OCI-LY1 (cell line): ENCODE measurements around the gene PGBD5.

Experiments
- H2AFZ ChIP-seq: fragments of 200-600 bp; sonication (generic), shearing (Covaris generic); 2 replicates; pipeline ENCODE4 v1.6.0; 2014; ENCODE audit warnings: antibody characterized with exemption, mild to moderate bottlenecking, low read length
- H3F3A ChIP-seq: fragments of 200-600 bp; sonication (generic), shearing (Covaris generic); 2 replicates; pipeline ENCODE4 v1.6.0; 2014; ENCODE audit warnings: mild to moderate bottlenecking, antibody characterized with exemption, low read length, moderate library complexity; ENCODE audit not compliant: insufficient read depth
- H3K27ac ChIP-seq: fragments of 200-600 bp; sonication (generic); 2 replicates; pipeline ENCODE4 v1.5.1; 2014; ENCODE audit warnings: low read length, mixed run types, mild to moderate bottlenecking, low read depth; ENCODE audit not compliant: poor library complexity, severe bottlenecking
- H3K27me3 ChIP-seq: fragments of 200-600 bp; sonication (generic); 2 replicates; pipeline ENCODE4 v1.6.0; 2014; ENCODE audit warnings: antibody characterized with exemption, mild to moderate bottlenecking, low read length, moderate library complexity; ENCODE audit not compliant: insufficient read depth
- H3K36me3 ChIP-seq: fragments of 200-600 bp; sonication (generic); 2 replicates; pipeline ENCODE4 v1.6.1; 2014; ENCODE audit warnings: mild to moderate bottlenecking, antibody characterized with exemption, low read length, moderate library complexity, mixed read lengths; ENCODE audit not compliant: insufficient read depth
- H3K4me1 ChIP-seq: fragments of 200-600 bp; sonication (generic); 2 replicates; pipeline ENCODE4 v1.5.1; 2014; ENCODE audit warnings: mild to moderate bottlenecking, low read length, moderate library complexity; ENCODE audit not compliant: insufficient read depth, severe bottlenecking
- H3K4me2 ChIP-seq: fragments of 200-600 bp; sonication (generic), shearing (Covaris generic); 2 replicates; pipeline ENCODE4 v1.6.1; 2014; ENCODE audit warnings: low read length
- H3K4me3 ChIP-seq: fragments of 200-600 bp; sonication (generic); 2 replicates; pipeline ENCODE4 v1.5.1; 2014; ENCODE audit warnings: low read length, low read depth, mild to moderate bottlenecking, mixed read lengths; ENCODE audit not compliant: poor library complexity, severe bottlenecking
- H3K79me2 ChIP-seq: fragments of 200-600 bp; shearing (Covaris generic); 2 replicates; pipeline ENCODE4 v1.6.1; 2016; ENCODE audit warnings: mixed run types, low read length, mixed read lengths; ENCODE audit not compliant: insufficient read depth
- H3K9ac ChIP-seq: fragments of 200-600 bp; sonication (generic), shearing (Covaris generic); 2 replicates; pipeline ENCODE4 v1.6.1; 2014; ENCODE audit warnings: mild to moderate bottlenecking, low read length, mixed read lengths
- H3K9me2 ChIP-seq: fragments of 200-600 bp; sonication (generic), shearing (Covaris generic); 2 replicates; pipeline ENCODE4 v1.6.1; 2014; ENCODE audit warnings: low read depth, mild to moderate bottlenecking, low read length, mixed read lengths
- H3K9me3 ChIP-seq: fragments of 200-600 bp; shearing (Covaris generic); 2 replicates; pipeline ENCODE4 v1.6.1; 2014; ENCODE audit warnings: low read length, mixed read lengths
- H4K20me1 ChIP-seq: fragments of 200-600 bp; sonication (generic), shearing (Covaris generic); 2 replicates; pipeline ENCODE4 v1.6.0; 2016; ENCODE audit warnings: mild to moderate bottlenecking, low read length; ENCODE audit not compliant: insufficient read depth
- CTCF ChIP-seq: fragments of 200-600 bp; sonication (generic), shearing (Covaris generic); IDR thresholded peaks from 2 replicates; pipeline ENCODE4 v1.5.1; 2017; ENCODE audit warnings: mild to moderate bottlenecking, antibody characterized with exemption, low read length, moderate library complexity, mixed read lengths
- EZH2 ChIP-seq: fragments of 200-600 bp; sonication (generic), shearing (Covaris generic); IDR thresholded peaks from 2 replicates; pipeline ENCODE4 v1.8.0; 2017; ENCODE audit warnings: borderline replicate concordance, mixed run types, mild to moderate bottlenecking, antibody characterized with exemption, low read length, moderate library complexity, mixed read lengths

The PGBD5 gene

DNA sequence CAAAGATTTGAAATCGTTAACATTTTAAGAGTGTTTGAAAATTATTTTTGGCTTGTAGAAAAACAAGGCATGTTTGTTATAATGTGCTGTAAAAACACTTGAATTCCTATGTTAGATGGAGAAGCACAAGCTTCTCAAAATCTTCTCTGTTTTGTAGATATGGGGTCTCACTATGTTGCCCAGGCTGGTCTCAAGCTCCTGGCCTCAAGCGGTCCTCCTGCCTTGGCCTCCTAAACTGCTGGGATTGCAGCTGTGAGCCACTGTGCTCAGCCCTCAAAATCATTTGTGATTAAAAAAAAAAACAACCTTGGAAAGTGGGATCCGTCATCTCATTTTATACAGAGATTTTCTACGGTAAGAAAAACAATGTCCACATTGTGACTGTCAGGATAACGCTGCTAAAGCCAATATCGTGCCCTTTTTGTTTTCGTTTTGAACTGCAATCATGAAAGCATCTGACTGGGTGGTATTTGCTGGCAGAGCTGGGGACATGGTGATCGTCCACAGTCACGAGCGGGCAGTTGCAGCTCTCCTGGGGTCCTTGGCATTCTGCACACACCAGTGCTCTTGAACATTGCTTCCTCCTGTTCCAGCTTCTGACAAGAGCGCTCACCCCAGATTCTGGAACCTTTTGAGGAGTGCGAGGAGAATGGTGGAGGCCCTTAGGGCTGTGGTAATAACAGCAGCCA, 112.5 kb downstream of the PGBD5 start:
- no peaks in the 10 kb centered on the region for H3F3A ChIP-seq
- H3K9me3 ChIP-seq: no peaks in the 10 kb centered on the region
- H4K20me1 ChIP-seq: no peaks in the 10 kb centered on the region
- H3K9me2 ChIP-seq: no peaks in the 10 kb centered on the region
- no peaks in the 10 kb centered on the region for H3K79me2 ChIP-seq
- no peak overlapping the region for H3K4me2 ChIP-seq
- H3K4me3 ChIP-seq: no peak overlapping the region
- no peaks in the 10 kb centered on the region for H3K27me3 ChIP-seq
- TF ChIP-seq CTCF: no peak
- TF ChIP-seq EZH2: no peak
- no peak overlapping the region for H3K9ac ChIP-seq
- H3K27ac ChIP-seq: no peak overlapping the region
- no peaks in the 10 kb centered on the region for H3K4me1 ChIP-seq
- H3K36me3 ChIP-seq: no peaks in the 10 kb centered on the region
- no peak overlapping the region for H2AFZ ChIP-seq

DNA sequence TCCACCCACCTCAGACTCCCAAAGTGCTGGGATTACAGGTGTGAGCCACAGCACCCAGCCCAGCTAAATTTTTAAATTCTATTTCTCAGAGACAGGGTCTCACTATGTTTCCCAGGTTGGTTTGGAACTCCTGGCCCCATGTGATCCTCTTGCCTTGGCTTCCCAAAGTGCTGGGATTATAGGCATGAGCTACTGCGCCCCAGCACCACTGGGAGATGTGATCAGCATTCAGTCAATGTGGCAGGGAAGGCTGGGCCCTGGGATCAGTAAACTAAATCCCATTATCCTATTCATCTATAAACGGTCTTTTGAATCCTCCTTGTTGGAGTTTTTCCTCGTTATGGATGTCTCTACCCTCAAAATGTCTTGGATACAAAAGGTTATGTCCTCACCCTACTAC, 113.5 kb downstream of the PGBD5 start:
- Histone ChIP-seq H3K27me3 (no peaks in the 10 kb centered on the region), H3K4me2 (no peak overlapping the region), H3K9ac (no peak overlapping the region), H3K9me3 (no peaks in the 10 kb centered on the region), H4K20me1 (no peaks in the 10 kb centered on the region), H3K79me2 (no peaks in the 10 kb centered on the region), H3K9me2 (no peaks in the 10 kb centered on the region), H3K36me3 (no peaks in the 10 kb centered on the region), H3K4me3 (no peak overlapping the region), H3F3A (no peaks in the 10 kb centered on the region), H3K4me1 (no peaks in the 10 kb centered on the region), H3K27ac (no peak overlapping the region), H2AFZ (no peak overlapping the region)
- TF ChIP-seq CTCF: no peak
- no peak for TF ChIP-seq EZH2

- H3K27me3 ChIP-seq: no peaks in the 10 kb centered on the region
- H4K20me1 ChIP-seq: no peaks in the 10 kb centered on the region
- H3K9me3 ChIP-seq: no peaks in the 10 kb centered on the region
- no peak overlapping the region for H3K4me3 ChIP-seq
- no peak overlapping the region for H3K9ac ChIP-seq
- no peak overlapping the region for H2AFZ ChIP-seq
- H3K4me2 ChIP-seq: peak overlapping the region; percentile 13; the same call in 1 of the 2 replicates
- H3F3A ChIP-seq: no peaks in the 10 kb centered on the region
- TF ChIP-seq CTCF: peak; percentile 94
- no peak for TF ChIP-seq EZH2
- H3K9me2 ChIP-seq: no peaks in the 10 kb centered on the region
- no peak overlapping the region for H3K27ac ChIP-seq
- peaks cover 19% of the 10 kb centered on the region for H3K4me1 ChIP-seq
- no peaks in the 10 kb centered on the region for H3K79me2 ChIP-seq
- H3K36me3 ChIP-seq: no peaks in the 10 kb centered on the region
Observed at GRCh38 chr1:230310381-230311163, 115.6 kb downstream of the PGBD5 start.
